Activated T-helper 1 cell treated with anti-CD3 and anti-CD28 coated beads, Interleukin-2, amount 50 U/mL, for 16 hours (primary cell): ENCODE measurements around the gene DNAH14.

Experiments
- DNase-seq, 2 donors: peaks; one replicate each; pipeline ENCODE4 v3.0.0-alpha.2; 2020; ENCODE audit warnings: low read depth in 1 of 2, low spot score in 1 of 2

The DNAH14 gene

GRCh38 chr1:225388372-225388771, 458.9 kb downstream of the DNAH14 start:
- no peak for DNase-seq

DNA sequence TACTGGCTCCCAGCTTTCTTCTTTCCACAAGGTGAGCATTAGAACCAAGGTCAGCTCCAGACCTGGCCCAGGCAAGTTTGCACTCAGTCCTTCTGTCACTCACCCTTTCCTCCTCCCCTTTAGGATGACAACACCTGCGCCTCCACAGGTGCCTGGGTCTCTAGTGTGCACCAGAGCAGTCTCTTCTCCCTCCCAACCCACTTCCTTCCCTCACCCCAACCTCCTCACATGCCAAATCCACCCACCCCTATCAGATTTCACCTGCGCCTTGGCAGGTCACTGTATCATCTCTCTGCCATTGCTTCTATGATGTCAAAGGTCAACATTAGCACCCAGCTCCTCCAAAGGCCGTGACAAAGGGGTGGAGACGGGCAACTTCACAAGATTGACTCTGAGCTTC, 460.4 kb downstream of the DNAH14 start:
- no peak for DNase-seq

DNA sequence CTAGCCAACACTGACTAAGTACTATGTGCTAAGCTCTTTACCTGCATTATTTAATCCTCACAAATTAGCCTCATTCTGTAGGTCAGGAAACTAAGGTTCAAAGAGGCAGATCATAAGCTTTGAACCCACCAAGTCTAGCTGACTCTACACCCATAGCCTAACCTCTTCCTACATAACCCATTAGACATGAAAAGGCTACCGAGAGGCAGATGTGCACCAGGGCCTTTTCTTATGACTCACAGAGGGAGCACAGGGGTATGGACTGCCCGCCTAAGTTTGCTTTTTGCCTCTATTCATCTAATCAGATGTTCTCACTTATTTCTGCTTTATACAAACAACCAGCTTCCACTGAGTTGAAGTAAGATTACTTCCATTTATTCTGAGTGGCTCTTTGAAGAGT, 466.9 kb downstream of the DNAH14 start:
- DNase-seq: no peak

- DNase-seq: no peak
Measured at GRCh38 chr1:225400968-225401367, 471.5 kb downstream of the DNAH14 start.

GRCh38 chr1:225406976-225407725, 477.7 kb downstream of the DNAH14 start:
- DNase-seq: no peak

GRCh38 chr1:225407755-225408154, 478.3 kb downstream of the DNAH14 start:
- DNase-seq: no peak

GRCh38 chr1:225408249-225408648, 478.8 kb downstream of the DNAH14 start:
- no peak for DNase-seq

DNA sequence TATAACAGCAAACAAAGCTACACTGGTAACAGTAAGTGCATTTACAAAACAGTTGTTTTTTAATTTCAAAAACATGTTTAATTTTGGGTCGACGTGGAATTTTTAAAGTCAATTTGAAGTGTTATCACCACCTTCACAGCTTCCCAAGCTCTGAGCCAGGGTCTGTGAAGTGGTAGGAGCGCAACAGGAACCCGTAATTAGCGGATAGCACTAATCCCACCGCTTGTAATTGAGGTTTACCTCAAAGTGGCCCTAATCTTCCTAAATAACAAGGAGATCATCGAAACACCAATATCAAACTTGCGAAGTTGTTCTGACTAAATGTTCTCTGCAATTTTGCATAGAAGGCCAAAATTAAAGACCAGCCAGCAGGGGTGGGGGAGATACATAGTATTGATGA, 479.6 kb downstream of the DNAH14 start:
- DNase-seq: no peak

GRCh38 chr1:225410036-225410435, 480.6 kb downstream of the DNAH14 start:
- no peak for DNase-seq

DNA sequence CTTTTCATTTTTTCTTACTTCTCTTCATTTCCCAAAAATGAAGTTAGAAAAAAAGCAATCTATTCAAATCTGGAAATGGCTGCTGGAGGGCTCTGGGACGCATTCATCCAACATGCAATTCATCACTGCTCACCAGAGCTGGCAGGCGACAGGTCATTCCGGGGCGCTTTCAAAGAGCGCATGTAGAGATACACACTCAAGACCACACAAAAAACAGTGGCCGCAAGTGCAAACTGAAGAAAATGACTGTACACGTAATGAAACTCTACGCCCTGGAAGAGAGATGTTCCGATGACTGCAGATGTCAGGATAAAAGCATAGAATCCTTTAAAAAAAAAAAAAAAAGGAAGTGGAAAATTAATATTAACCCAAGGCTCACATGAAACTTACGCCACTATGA, 482.8 kb downstream of the DNAH14 start:
- DNase-seq: no peak

GRCh38 chr1:225412803-225413351, 483.4 kb downstream of the DNAH14 start:
- DNase-seq: no peak

GRCh38 chr1:225413708-225414375, 484.4 kb downstream of the DNAH14 start:
- DNase-seq: no peak

DNA sequence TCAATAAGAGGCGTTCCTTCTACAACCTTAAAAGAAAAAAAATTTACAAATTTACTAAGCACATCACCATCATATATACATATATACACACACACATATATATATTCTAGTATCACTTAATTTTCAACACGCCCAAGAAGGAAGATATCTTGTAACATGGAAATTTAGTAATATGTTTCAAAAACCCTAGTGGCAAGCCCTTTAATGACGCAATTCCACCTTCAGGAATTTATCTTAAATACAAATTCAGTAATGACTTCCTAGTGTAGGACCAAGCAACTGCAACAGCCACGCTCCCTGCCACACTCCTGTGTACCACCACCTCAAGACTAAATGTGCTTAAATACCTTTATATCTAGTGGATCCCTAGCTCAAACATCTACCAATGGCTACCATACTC, 485.8 kb downstream of the DNAH14 start:
- DNase-seq: no peak

GRCh38 chr1:225415967-225416745, 486.7 kb downstream of the DNAH14 start:
- DNase-seq: no peak

GRCh38 chr1:225418059-225418458, 488.6 kb downstream of the DNAH14 start:
- DNase-seq: no peak

- no peak for DNase-seq
Measured at GRCh38 chr1:225418598-225418997, 489.1 kb downstream of the DNAH14 start.

DNA sequence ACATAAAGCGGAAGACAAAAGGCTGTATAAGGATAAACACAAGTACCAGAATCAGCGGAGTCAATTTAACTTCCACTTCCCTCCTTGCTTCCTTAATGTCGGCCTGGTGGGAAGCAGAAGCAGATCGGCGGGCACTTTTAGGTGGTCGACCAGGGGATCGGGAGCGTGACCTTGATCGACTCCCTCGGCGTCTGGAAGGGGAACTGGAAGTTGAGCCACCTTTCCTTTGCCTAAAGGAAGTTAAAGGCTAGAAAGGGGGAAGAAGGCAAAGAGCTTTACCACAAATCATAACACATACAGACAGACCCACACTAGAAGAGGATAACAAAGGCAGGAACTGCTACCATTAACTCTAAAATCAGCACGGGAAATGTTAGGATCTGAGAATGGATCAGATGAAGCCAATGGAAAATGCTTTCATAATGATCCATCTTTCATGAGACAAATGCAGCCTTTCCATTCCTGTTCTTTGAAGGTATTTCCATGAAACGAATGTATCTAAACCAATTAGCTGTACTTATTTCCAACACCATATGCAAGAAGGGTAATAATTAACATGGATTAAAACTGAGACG, 492.6 kb downstream of the DNAH14 start:
- no peak for DNase-seq

DNA sequence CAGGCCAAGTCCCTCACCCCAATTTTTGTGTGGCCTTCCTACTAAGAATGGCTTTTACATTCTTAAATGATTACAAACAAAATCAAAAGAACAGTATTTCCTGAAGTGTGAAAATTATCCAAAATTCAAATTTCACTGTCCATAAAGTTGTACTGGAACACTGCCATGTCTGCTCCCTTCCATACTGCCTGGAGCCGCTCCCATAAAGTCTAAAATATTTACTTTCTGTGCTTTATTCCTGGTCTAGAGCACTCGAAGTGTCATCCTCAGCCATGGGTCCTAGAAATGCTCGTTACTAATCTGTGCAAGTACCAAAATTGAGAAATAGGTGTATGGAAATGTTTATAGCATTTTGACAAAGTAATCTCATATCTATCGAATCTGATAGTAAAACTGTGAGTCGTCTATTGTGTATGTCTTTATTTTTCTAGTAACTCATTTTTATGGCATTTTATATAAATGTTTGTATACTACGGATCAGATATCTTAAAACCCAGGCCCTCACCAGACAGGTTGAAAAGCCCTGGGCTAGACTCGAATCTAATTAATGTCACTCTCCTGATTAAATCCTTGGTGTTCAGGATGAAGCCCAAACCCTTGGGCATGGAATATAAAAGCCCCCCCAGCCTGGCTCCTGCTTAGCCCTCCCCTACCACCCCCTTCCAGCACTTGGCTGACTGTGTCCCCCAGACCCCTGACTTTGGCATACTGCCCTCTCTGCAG, 493.5 kb downstream of the DNAH14 start:
- no peak for DNase-seq

- no peak for DNase-seq
Measured at GRCh38 chr1:225423518-225423855, 494.0 kb downstream of the DNAH14 start.

- DNase-seq: no peak
Measured at GRCh38 chr1:225424562-225425200, 495.2 kb downstream of the DNAH14 start.
